ENCODE measurements around the gene TUBGCP6.

Gene TUBGCP6

GRCh38 chr22:50226063-50226874 is 18.6 kb downstream of the TUBGCP6 start:
- no peak for DNase-seq

- no peak for DNase-seq
Measured at GRCh38 chr22:50225200-50225969, 19.4 kb downstream of the TUBGCP6 start.

- DNase-seq, result no peak
Measured at GRCh38 chr22:50224071-50224470, 20.8 kb downstream of the TUBGCP6 start.

GRCh38 chr22:50222508-50222907 is 22.3 kb downstream of the TUBGCP6 start:
- DNase-seq, result no peak

GRCh38 chr22:50221410-50222300 is 23.2 kb downstream of the TUBGCP6 start:
- no peak for DNase-seq

GRCh38 chr22:50220603-50221409 is 24.0 kb downstream of the TUBGCP6 start:
- no peak for DNase-seq

- DNase-seq, result no peak
Measured at GRCh38 chr22:50219800-50220602, 24.8 kb downstream of the TUBGCP6 start.

GRCh38 chr22:50218996-50219727 is 25.7 kb downstream of the TUBGCP6 start:
- no peak for DNase-seq

- DNase-seq, result no peak
Measured at GRCh38 chr22:50218153-50218995, 26.4 kb downstream of the TUBGCP6 start.

- no peak for DNase-seq
Measured at GRCh38 chr22:50217543-50218152, 27.2 kb downstream of the TUBGCP6 start.

- DNase-seq, result no peak
Measured at GRCh38 chr22:50216684-50217520, 27.9 kb downstream of the TUBGCP6 start.

GRCh38 chr22:50216055-50216683 is 28.7 kb downstream of the TUBGCP6 start:
- no peak for DNase-seq

- DNase-seq, result no peak
Measured at GRCh38 chr22:50215297-50216054, 29.3 kb downstream of the TUBGCP6 start.

- DNase-seq, result no peak
Measured at GRCh38 chr22:50213263-50213662, 31.6 kb downstream of the TUBGCP6 start.

- DNase-seq, result no peak
Measured at GRCh38 chr22:50211147-50211546, 33.7 kb downstream of the TUBGCP6 start.

GRCh38 chr22:50210378-50211139 is 34.3 kb downstream of the TUBGCP6 start:
- no peak for DNase-seq
